Daoy (cell line): ENCODE measurements around the gene PPP1R14C. TPM values are rescaled to one million over a fixed set of nuclear protein-coding genes. Genes with fewer than 3 reads are reported as not detected.

ENCODE experiments used
- DNase-seq: peaks from one replicate; pipeline ENCODE4 v3.0.0-alpha.2; 2015; ENCODE audit warnings: low read depth
- total RNA-seq: library from RNA; depleted of rRNA; stranded (reverse); fragments of >200 nt; shearing (Covaris generic); gene quantifications from 2 replicates; pipeline ENCODE4 v1.2.3, GENCODE V29; 2014

PPP1R14C gene
- total RNA-seq, 1 experiment from 2014 or later, result 12.3 TPM

GRCh38 chr6:150271501-150272263, 128.8 kb downstream of the PPP1R14C start:
- no peak for DNase-seq

GRCh38 chr6:150272264-150272975, 129.6 kb downstream of the PPP1R14C start:
- peak; percentile 37 for DNase-seq

- no peak for DNase-seq
Observed at GRCh38 chr6:150272976-150273315, 130.1 kb downstream of the PPP1R14C start.

- no peak for DNase-seq
Observed at GRCh38 chr6:150273457-150274309, 130.8 kb downstream of the PPP1R14C start.

GRCh38 chr6:150275489-150275888, 132.6 kb downstream of the PPP1R14C start:
- no peak for DNase-seq

GRCh38 chr6:150276168-150276936, 133.5 kb downstream of the PPP1R14C start:
- no peak for DNase-seq

- no peak for DNase-seq
Observed at GRCh38 chr6:150276937-150277742, 134.3 kb downstream of the PPP1R14C start.

GRCh38 chr6:150279533-150279932, 136.7 kb downstream of the PPP1R14C start:
- no peak for DNase-seq

- DNase-seq, result no peak
Observed at GRCh38 chr6:150280703-150281102, 137.9 kb downstream of the PPP1R14C start.

GRCh38 chr6:150281767-150282166, 138.9 kb downstream of the PPP1R14C start:
- DNase-seq, result no peak

GRCh38 chr6:150282806-150283205, 140.0 kb downstream of the PPP1R14C start:
- DNase-seq, result no peak

- no peak for DNase-seq
Observed at GRCh38 chr6:150286460-150286859, 143.6 kb downstream of the PPP1R14C start.

- DNase-seq, result no peak
Observed at GRCh38 chr6:150286912-150287311, 144.1 kb downstream of the PPP1R14C start.

GRCh38 chr6:150288456-150288855, 145.6 kb downstream of the PPP1R14C start:
- no peak for DNase-seq

GRCh38 chr6:150289454-150290071, 146.7 kb downstream of the PPP1R14C start:
- DNase-seq, result no peak

- peak; percentile 68 for DNase-seq
Observed at GRCh38 chr6:150290429-150290828, 147.6 kb downstream of the PPP1R14C start.

- no peak for DNase-seq
Observed at GRCh38 chr6:150291968-150292710, 149.3 kb downstream of the PPP1R14C start.

- no peak for DNase-seq
Observed at GRCh38 chr6:150293019-150293418, 150.2 kb downstream of the PPP1R14C start.

GRCh38 chr6:150293423-150294173, 150.8 kb downstream of the PPP1R14C start:
- DNase-seq, result peak; percentile 84
